NB4 (cell line): ENCODE results near the gene RCAN3.
"Not testable (repeated sequence)": the region's sequence is repeated elsewhere in the genome, so short reads cannot be mapped to it uniquely, and the experiment has no call there.

Experiments
- DNase-seq: peaks from one replicate; pipeline ENCODE4 v3.0.0; 2010; ENCODE audit warnings: low read depth
- H3K4me3 ChIP-seq: one replicate; pipeline ENCODE4 v1.5.1; 2011; ENCODE audit warnings: mild to moderate bottlenecking, low read depth, low read length, moderate library complexity
- CTCF ChIP-seq: IDR thresholded peaks from one replicate; pipeline ENCODE4 v1.5.1; 2012; ENCODE audit warnings: low read depth, low read length
- MAX ChIP-seq: IDR thresholded peaks from 2 replicates; pipeline ENCODE4 v1.6.1; 2011; ENCODE audit warnings: low read depth, low read length
- MYC ChIP-seq: IDR thresholded peaks from 2 replicates; pipeline ENCODE4 v1.6.1; 2011; ENCODE audit warnings: low read depth, low read length
- POLR2A ChIP-seq: IDR thresholded peaks from 2 replicates; pipeline ENCODE4 v1.6.1; 2011; ENCODE audit warnings: mild to moderate bottlenecking; ENCODE audit not compliant: insufficient read length; ENCODE audit errors: extremely low read depth

Gene RCAN3

GRCh38 chr1:24505816-24506215 lies 3.2 kb downstream of the RCAN3 start:
- no peak for DNase-seq
- no peak for TF ChIP-seq MAX
- TF ChIP-seq MYC, result no peak
- TF ChIP-seq POLR2A, result no peak
- TF ChIP-seq CTCF, result no peak
- H3K4me3 ChIP-seq, result no peak overlapping the region

GRCh38 chr1:24506691-24507381 lies 4.2 kb downstream of the RCAN3 start:
- no peak overlapping the region for H3K4me3 ChIP-seq
- TF ChIP-seq POLR2A (no peak), MYC (no peak), MAX (no peak), CTCF (no peak)

GRCh38 chr1:24507405-24507804 lies 4.8 kb downstream of the RCAN3 start:
- no peak for DNase-seq
- H3K4me3 ChIP-seq, result no peak overlapping the region
- no peak for TF ChIP-seq POLR2A
- no peak for TF ChIP-seq MYC
- no peak for TF ChIP-seq MAX
- no peak for TF ChIP-seq CTCF

More at GRCh38 chr1:24506691-24507381, 4.2 kb downstream of the RCAN3 start:
- DNase-seq, result no peak

- no peak for TF ChIP-seq CTCF
- TF ChIP-seq POLR2A, result no peak
- TF ChIP-seq MAX, result no peak
- TF ChIP-seq MYC, result no peak
- no peak for DNase-seq
- H3K4me3 ChIP-seq, result no peak overlapping the region
Measured at GRCh38 chr1:24508911-24509310, 6.3 kb downstream of the RCAN3 start.

GRCh38 chr1:24513706-24514105 lies 11.1 kb downstream of the RCAN3 start:
- DNase-seq, result no peak
- TF ChIP-seq CTCF (no peak), MAX (no peak)
- no peak overlapping the region for H3K4me3 ChIP-seq

GRCh38 chr1:24514946-24515345 lies 12.3 kb downstream of the RCAN3 start:
- no peak for TF ChIP-seq MYC
- no peak for TF ChIP-seq POLR2A
- no peak for TF ChIP-seq MAX
- TF ChIP-seq CTCF, result no peak
- H3K4me3 ChIP-seq, result no peak overlapping the region
- no peak for DNase-seq

- H3K4me3 ChIP-seq, DNase-seq: not testable (repeated sequence)
Measured at GRCh38 chr1:24515671-24516209, 13.1 kb downstream of the RCAN3 start.
